HEK293 (cell line): Measurements from ENCODE around the gene TGFB2.

Source experiments
- CTCF ChIA-PET: fragments of 350-600 bp; formaldehyde crosslinking; extraction: SDS; loops from one replicate; lab custom pipeline; 2021; ENCODE audit warnings: antibody characterized with exemption; lab: Yijun Ruan, JAX
- POLR2A ChIA-PET: fragments of 300-600 bp; formaldehyde crosslinking; extraction: SDS; loops from one replicate; lab custom pipeline; 2020; ENCODE audit warnings: antibody characterized with exemption, inconsistent platforms; lab: Yijun Ruan, JAX
- H3K27ac ChIP-seq: fragments of 200-500 bp; sonication (Bioruptor generic); 2 replicates; pipeline ENCODE4 v1.5.1; 2014; ENCODE audit warnings: low read depth, low read length, control low read depth, inconsistent platforms; ENCODE audit errors: extremely low read depth
- H3K36me3 ChIP-seq, 2 experiments: fragments of 200-500 bp in 1 of 2; sonication (Bioruptor generic) in 1 of 2; 1 replicate in 1 of 2; 2 replicates in 1 of 2; pipeline ENCODE4 v1.5.1; 2014 to 2017; ENCODE audit warnings: inconsistent platforms in 2 of 2, low read length in 2 of 2; ENCODE audit not compliant: control insufficient read depth in 2 of 2, insufficient read depth in 1 of 2
- H3K4me1 ChIP-seq: fragments of 200-500 bp; sonication (Bioruptor generic); 2 replicates; pipeline ENCODE4 v1.5.1; 2014; ENCODE audit warnings: mild to moderate bottlenecking, low read length, inconsistent platforms; ENCODE audit not compliant: control insufficient read depth, insufficient read depth
- H3K4me3 ChIP-seq: 2 replicates; pipeline ENCODE4 v1.5.1; 2011; ENCODE audit warnings: low read depth, mild to moderate bottlenecking, control low read depth, low read length, moderate library complexity
- H3K9me3 ChIP-seq: fragments of 200-500 bp; sonication (Bioruptor generic); 2 replicates; pipeline ENCODE4 v1.5.1; 2014; ENCODE audit warnings: low read depth, low read length, inconsistent platforms; ENCODE audit not compliant: control insufficient read depth, insufficient read depth
- AEBP2 ChIP-seq: fragments of 450-650 bp; formaldehyde crosslinking; IDR thresholded peaks from 2 replicates; pipeline ENCODE4 v1.5.1; 2016; ENCODE audit warnings: missing biosample characterization, missing genetic modification characterization, borderline replicate concordance
- BCL6B ChIP-seq: fragments of 450-650 bp; formaldehyde crosslinking; IDR thresholded peaks from 2 replicates; pipeline ENCODE4 v1.5.1; 2017; ENCODE audit warnings: missing biosample characterization, missing genetic modification characterization
- EGR2 ChIP-seq: fragments of 450-650 bp; formaldehyde crosslinking; IDR thresholded peaks from 2 replicates; pipeline ENCODE4 v1.5.1; 2016; ENCODE audit warnings: low read depth, missing biosample characterization, missing genetic modification characterization
- FEZF1 ChIP-seq: fragments of 450-650 bp; formaldehyde crosslinking; IDR thresholded peaks from 2 replicates; pipeline ENCODE4 v1.5.1; 2016; ENCODE audit warnings: missing biosample characterization, missing genetic modification characterization
- KLF17 ChIP-seq: fragments of 450-650 bp; formaldehyde crosslinking; IDR thresholded peaks from 2 replicates; pipeline ENCODE4 v1.5.1; 2016; ENCODE audit warnings: missing biosample characterization, missing genetic modification characterization
- MYNN ChIP-seq: fragments of 450-650 bp; formaldehyde crosslinking; IDR thresholded peaks from 2 replicates; pipeline ENCODE4 v1.5.1; 2016; ENCODE audit warnings: missing biosample characterization, missing genetic modification characterization, borderline replicate concordance
- PRDM6 ChIP-seq: fragments of 450-650 bp; formaldehyde crosslinking; IDR thresholded peaks from 2 replicates; pipeline ENCODE4 v1.5.1; 2017; ENCODE audit warnings: missing biosample characterization, missing genetic modification characterization
- SALL2 ChIP-seq: fragments of 450-650 bp; formaldehyde crosslinking; IDR thresholded peaks from 2 replicates; pipeline ENCODE4 v1.5.0; 2017; ENCODE audit warnings: missing biosample characterization, mild to moderate bottlenecking, missing genetic modification characterization, borderline replicate concordance
- SETDB1 ChIP-seq: IDR thresholded peaks from one replicate; pipeline ENCODE4 v1.6.1; 2017; ENCODE audit warnings: mild to moderate bottlenecking, low read length, moderate library complexity, mixed read lengths; ENCODE audit not compliant: insufficient read length
- WT1 ChIP-seq: fragments of 450-650 bp; formaldehyde crosslinking; IDR thresholded peaks from 2 replicates; pipeline ENCODE4 v1.5.1; 2016; ENCODE audit warnings: missing biosample characterization, missing genetic modification characterization
- ZBTB49 ChIP-seq: fragments of 450-650 bp; formaldehyde crosslinking; IDR thresholded peaks from 2 replicates; pipeline ENCODE4 v1.5.1; 2016; ENCODE audit warnings: missing biosample characterization, missing genetic modification characterization, low read depth
- ZIC2 ChIP-seq: fragments of 450-650 bp; formaldehyde crosslinking; IDR thresholded peaks from 2 replicates; pipeline ENCODE4 v1.5.1; 2016; ENCODE audit warnings: missing biosample characterization, missing genetic modification characterization
- ZNF211 ChIP-seq: fragments of 450-650 bp; formaldehyde crosslinking; IDR thresholded peaks from 2 replicates; pipeline ENCODE4 v1.5.1; 2016; ENCODE audit warnings: low read depth, missing biosample characterization, missing genetic modification characterization
- ZNF23 ChIP-seq: fragments of 450-650 bp; formaldehyde crosslinking; IDR thresholded peaks from 2 replicates; pipeline ENCODE4 v1.5.1; 2016; ENCODE audit warnings: missing biosample characterization, missing genetic modification characterization, borderline replicate concordance
- ZNF292 ChIP-seq: fragments of 450-650 bp; formaldehyde crosslinking; IDR thresholded peaks from 2 replicates; pipeline ENCODE4 v1.5.1; 2016; ENCODE audit warnings: low read depth, missing biosample characterization, missing genetic modification characterization, borderline replicate concordance
- ZNF341 ChIP-seq: fragments of 450-650 bp; formaldehyde crosslinking; IDR thresholded peaks from 2 replicates; pipeline ENCODE4; 2016; ENCODE audit warnings: low read depth, missing biosample characterization, missing genetic modification characterization
- ZNF416 ChIP-seq: fragments of 450-650 bp; formaldehyde crosslinking; IDR thresholded peaks from 2 replicates; pipeline ENCODE4 v1.5.1; 2016; ENCODE audit warnings: missing biosample characterization, missing genetic modification characterization
- ZNF621 ChIP-seq: fragments of 450-650 bp; formaldehyde crosslinking; IDR thresholded peaks from 2 replicates; pipeline ENCODE4 v1.5.1; 2017; ENCODE audit warnings: missing biosample characterization, missing genetic modification characterization
- ZNF626 ChIP-seq: fragments of 450-650 bp; sonication (Bioruptor Pico); formaldehyde crosslinking; IDR thresholded peaks from 2 replicates; pipeline ENCODE4 v1.5.1; 2018; ENCODE audit warnings: missing biosample characterization, missing genetic modification characterization, inconsistent platforms
- ZNF629 ChIP-seq: fragments of 450-650 bp; formaldehyde crosslinking; IDR thresholded peaks from 2 replicates; pipeline ENCODE4 v1.5.1; 2017; ENCODE audit warnings: missing biosample characterization, missing genetic modification characterization
- ZNF707 ChIP-seq: fragments of 450-650 bp; formaldehyde crosslinking; IDR thresholded peaks from 2 replicates; pipeline ENCODE4 v1.5.1; 2016; ENCODE audit warnings: missing biosample characterization, missing genetic modification characterization
- ZNF776 ChIP-seq: fragments of 450-650 bp; formaldehyde crosslinking; IDR thresholded peaks from 2 replicates; pipeline ENCODE4 v1.5.0; 2017; ENCODE audit warnings: missing biosample characterization, missing genetic modification characterization, borderline replicate concordance
- ZNF777 ChIP-seq: fragments of 450-650 bp; formaldehyde crosslinking; IDR thresholded peaks from 2 replicates; pipeline ENCODE4 v1.5.1; 2017; ENCODE audit warnings: missing biosample characterization, missing genetic modification characterization, borderline replicate concordance
- ZXDB ChIP-seq: fragments of 450-650 bp; formaldehyde crosslinking; IDR thresholded peaks from 2 replicates; pipeline ENCODE4 v1.5.1; 2016; ENCODE audit warnings: missing biosample characterization, missing genetic modification characterization

Gene TGFB2

GRCh38 chr1:218474128-218474527 lies 129.0 kb downstream of the TGFB2 start:
- Histone ChIP-seq H3K27ac (no peak overlapping the region), H3K4me3 (no peak overlapping the region), H3K9me3 (no peaks in the 10 kb centered on the region), H3K4me1 (no peaks in the 10 kb centered on the region; the same call in 1 of the 2 replicates), H3K36me3 (no peaks in the 10 kb centered on the region)
- no peak for TF ChIP-seq WT1
- TF ChIP-seq AEBP2 (tag by site-specific recombination) = no peak
- no peak for TF ChIP-seq ZNF211 (tag by site-specific recombination)
- TF ChIP-seq ZXDB = no peak
- TF ChIP-seq ZNF23 (tag by site-specific recombination) = no peak
- no peak for TF ChIP-seq PRDM6 (tag by site-specific recombination)
- no peak for TF ChIP-seq ZNF626
- no peak for TF ChIP-seq ZNF777 (tag by site-specific recombination)
- TF ChIP-seq KLF17 (tag by site-specific recombination) = no peak
- TF ChIP-seq ZIC2 (tag by site-specific recombination) = no peak
- no peak for TF ChIP-seq SETDB1
- POLR2A ChIA-PET = no interaction called here
- CTCF ChIA-PET = no interaction called here

- TF ChIP-seq EGR2 (tag by site-specific recombination) = no peak
- CTCF ChIA-PET = interaction anchor here (0.6 to 1.8 kb wide), 4 partner anchors 46 to 303 kb away, joined by 3 to 6 read pairs (median 3); no protein-coding TSS in a partner anchor
- Histone ChIP-seq H3K27ac (no peak overlapping the region), H3K9me3 (no peaks in the 10 kb centered on the region), H3K36me3 (no peaks in the 10 kb centered on the region), H3K4me1 (no peaks in the 10 kb centered on the region; the same call in 1 of the 2 replicates), H3K4me3 (no peak overlapping the region)
- POLR2A ChIA-PET = interaction anchor here (0.7 to 1.5 kb wide), 3 partner anchors 9 to 130 kb away, joined by 3 read pairs; partner anchors contain the start of gene TGFB2
These were observed 130.1 kb downstream of the TGFB2 start for GRCh38 chr1:218475275-218475674.

- H3K4me3 ChIP-seq = no peak overlapping the region
- ChIA-PET CTCF (interaction anchor here (0.6 to 1.8 kb wide), 3 partner anchors 46 to 303 kb away, joined by 3 to 6 read pairs (median 3); no protein-coding TSS in a partner anchor), POLR2A (interaction anchor here (0.7 to 1.5 kb wide), 3 partner anchors 9 to 131 kb away, joined by 3 read pairs; partner anchors contain the start of gene TGFB2)
- H3K9me3 ChIP-seq = no peaks in the 10 kb centered on the region
- H3K27ac ChIP-seq = no peak overlapping the region
- no peaks in the 10 kb centered on the region for H3K36me3 ChIP-seq
- H3K4me1 ChIP-seq = no peaks in the 10 kb centered on the region; the same call in 1 of the 2 replicates
- TF ChIP-seq BCL6B (tag by site-specific recombination) (no peak), ZNF416 (tag by site-specific recombination) (no peak), ZNF629 (tag by site-specific recombination) (no peak), ZBTB49 (tag by site-specific recombination) (no peak), ZNF776 (tag by site-specific recombination) (no peak), SALL2 (tag by site-specific recombination) (no peak), ZNF341 (tag by site-specific recombination) (no peak), MYNN (tag by site-specific recombination) (no peak), ZNF292 (no peak), ZNF707 (tag by site-specific recombination) (no peak), ZNF621 (tag by site-specific recombination) (no peak), FEZF1 (tag by site-specific recombination) (no peak)
These were observed 130.6 kb downstream of the TGFB2 start for GRCh38 chr1:218475699-218476098.
